Common myeloid progenitor, CD34-positive (primary cell): ENCODE results near the gene MED29.

Experiments
- CTCF ChIA-PET: fragments of 350-600 bp; sonication (Branson Sonifier 250); formaldehyde crosslinking; loops from one replicate; lab custom pipeline; 2021; ENCODE audit warnings: antibody characterized with exemption; lab: Charles Lee
- POLR2A ChIA-PET: fragments of 350-600 bp; sonication (Branson Sonifier 250); formaldehyde crosslinking; loops from one replicate; lab custom pipeline; 2021; ENCODE audit warnings: antibody characterized with exemption; lab: Charles Lee
- DNase-seq, 3 donors: peaks; one replicate each; pipeline versions ENCODE4 v3.0.0 to v3.0.0-alpha.2; 2013
- H3K27ac ChIP-seq, 2 experiments: 1 replicate in 1 of 2; 2 replicates in 1 of 2; pipeline ENCODE4 v1.7.0; 2013; ENCODE audit warnings: inconsistent platforms in 2 of 2, low read length in 2 of 2, mild to moderate bottlenecking in 2 of 2, low read depth in 1 of 2, moderate library complexity in 1 of 2; ENCODE audit not compliant: severe bottlenecking in 2 of 2, insufficient read depth in 1 of 2, poor library complexity in 1 of 2
- H3K27me3 ChIP-seq, 5 experiments: replicated peaks in 2 of 5; 1 replicate in 3 of 5; 2 replicates in 2 of 5; pipeline versions ENCODE4 v1.6.1 to v1.7.0; 2013; ENCODE audit warnings: low read length in 4 of 5, mild to moderate bottlenecking in 2 of 5, moderate library complexity in 2 of 5, inconsistent platforms in 1 of 5; ENCODE audit not compliant: insufficient read depth in 5 of 5, control insufficient read depth in 4 of 5
- H3K36me3 ChIP-seq, 4 experiments: 1 replicate in 2 of 4; 2 replicates in 2 of 4; pipeline versions ENCODE4 v1.6.1 to v1.7.0; 2013; ENCODE audit warnings: low read length in 3 of 4, control low read depth in 1 of 4, mild to moderate bottlenecking in 1 of 4; ENCODE audit not compliant: control insufficient read depth in 4 of 4, insufficient read depth in 4 of 4
- H3K4me1 ChIP-seq, 4 experiments: 1 replicate in 3 of 4; 2 replicates in 1 of 4; pipeline versions ENCODE4 v1.6.1 to v1.7.1; 2013; ENCODE audit warnings: low read length in 3 of 4, mild to moderate bottlenecking in 3 of 4, control low read depth in 1 of 4, inconsistent platforms in 1 of 4, moderate library complexity in 1 of 4; ENCODE audit not compliant: control insufficient read depth in 4 of 4, insufficient read depth in 4 of 4; ENCODE audit errors: control extremely low read depth in 1 of 4
- H3K4me3 ChIP-seq, 7 experiments: 1 replicate in 4 of 7; 2 replicates in 3 of 7; pipeline versions ENCODE4 v1.5.1 to v1.7.0; 2013; ENCODE audit warnings: mild to moderate bottlenecking in 7 of 7, low read length in 6 of 7, moderate library complexity in 6 of 7, inconsistent platforms in 2 of 7, low read depth in 2 of 7, control low read depth in 1 of 7; ENCODE audit not compliant: insufficient read depth in 4 of 7, control insufficient read depth in 1 of 7; ENCODE audit errors: extremely low read depth in 1 of 7
- H3K9me3 ChIP-seq, 5 experiments: 1 replicate in 4 of 5; 2 replicates in 1 of 5; pipeline versions ENCODE4 v1.6.1 to v1.7.1; 2013; ENCODE audit warnings: low read length in 4 of 5, mild to moderate bottlenecking in 2 of 5, inconsistent platforms in 1 of 5, low read depth in 1 of 5, moderate library complexity in 1 of 5; ENCODE audit not compliant: control insufficient read depth in 4 of 5, insufficient read depth in 2 of 5; ENCODE audit errors: control extremely low read depth in 1 of 5
- WGBS: methylation state at CpG from one replicate; pipeline ENCODE4 v1.1.5; 2013; ENCODE audit not compliant: insufficient coverage; 5-methylcytosine and 5-hydroxymethylcytosine counted together

Gene MED29

GRCh38 chr19:39420769-39421168 is 29.6 kb downstream of the MED29 start:
- 97% methylated on average over 9 of the region's 15 CpGs for WGBS
- Histone ChIP-seq H3K4me1 (no peaks in the 10 kb centered on the region), H3K27me3 (no peaks in the 10 kb centered on the region), H3K36me3 (peaks cover 9 to 56% (median 23%) of the 10 kb centered on the region in 4 experiments), H3K27ac (no peak overlapping the region), H3K9me3 (no peaks in the 10 kb centered on the region), H3K4me3 (no peak overlapping the region)
- ChIA-PET CTCF (interaction anchor here (1.4 to 4.5 kb wide), 2 partner anchors 7 to 9 kb away, joined by 4 to 21 read pairs; partner anchors contain the start of gene PLEKHG2), POLR2A (no interaction called here)
- DNase-seq, result no peak

GRCh38 chr19:39422020-39422419 is 30.8 kb downstream of the MED29 start:
- Histone ChIP-seq H3K4me1 (no peaks in the 10 kb centered on the region), H3K9me3 (no peaks in the 10 kb centered on the region), H3K27ac (no peak overlapping the region), H3K36me3 (peaks cover 9 to 53% (median 23%) of the 10 kb centered on the region in 4 experiments), H3K4me3 (no peak overlapping the region), H3K27me3 (no peaks in the 10 kb centered on the region)
- DNase-seq, result no peak
- WGBS, result 96% methylated on average over 5 of the region's 5 CpGs
- ChIA-PET CTCF (no interaction called here), POLR2A (no interaction called here)

- Histone ChIP-seq H3K4me1 (no peaks in the 10 kb centered on the region), H3K27me3 (no peaks in the 10 kb centered on the region), H3K36me3 (peaks cover 9 to 44% (median 22%) of the 10 kb centered on the region in 4 experiments), H3K9me3 (no peaks in the 10 kb centered on the region), H3K4me3 (no peak overlapping the region), H3K27ac (no peak overlapping the region)
- DNase-seq, result no peak
- ChIA-PET POLR2A (interaction anchor here (0.6 to 1.1 kb wide), 3 partner anchors 8 to 32 kb away, joined by 3 to 5 read pairs (median 3); partner anchors contain the start of genes MED29, PAF1 and RPS16), CTCF (interaction anchor here (0.9 kb wide), 1 partner anchor 13 kb away, joined by 3 read pairs; the partner anchor contains the start of gene RPS16)
- WGBS, result 94% methylated on average over 34 of the region's 35 CpGs
These were observed 32.3 kb downstream of the MED29 start for GRCh38 chr19:39423258-39424086.

GRCh38 chr19:39424934-39425333 is 33.8 kb downstream of the MED29 start:
- CTCF ChIA-PET, result no interaction called here
- H3K4me3 ChIP-seq, result no peak overlapping the region
- H3K9me3 ChIP-seq, result no peaks in the 10 kb centered on the region
- H3K27me3 ChIP-seq, result no peaks in the 10 kb centered on the region
- no peak for DNase-seq
- 90% methylated on average over 9 of the region's 16 CpGs for WGBS
- no peaks in the 10 kb centered on the region for H3K4me1 ChIP-seq
- peaks cover 5 to 36% (median 19%) of the 10 kb centered on the region in 4 experiments for H3K36me3 ChIP-seq
- POLR2A ChIA-PET, result no interaction called here
- H3K27ac ChIP-seq, result no peak overlapping the region

GRCh38 chr19:39425744-39426143 is 34.6 kb downstream of the MED29 start:
- H3K27me3 ChIP-seq, result no peaks in the 10 kb centered on the region
- H3K9me3 ChIP-seq, result no peaks in the 10 kb centered on the region
- WGBS, result 98% methylated on average over 7 of the region's 7 CpGs
- DNase-seq, result no peak
- POLR2A ChIA-PET, result interaction anchor here (2.2 kb wide), 1 partner anchor 10 kb away, joined by 8 read pairs; the partner anchor contains the start of gene RPS16
- peaks cover 5 to 31% (median 18%) of the 10 kb centered on the region in 4 experiments for H3K36me3 ChIP-seq
- H3K27ac ChIP-seq, result no peak overlapping the region
- H3K4me1 ChIP-seq, result no peaks in the 10 kb centered on the region
- CTCF ChIA-PET, result interaction anchor here (1.7 kb wide), 1 partner anchor 10 kb away, joined by 7 read pairs; the partner anchor contains the start of gene RPS16
- no peak overlapping the region for H3K4me3 ChIP-seq

GRCh38 chr19:39426170-39426569 is 35.0 kb downstream of the MED29 start:
- Histone ChIP-seq H3K4me1 (peaks cover 0 to 4% (median 0%) of the 10 kb centered on the region in 4 experiments), H3K9me3 (no peaks in the 10 kb centered on the region), H3K27ac (no peak overlapping the region), H3K36me3 (peaks cover 5 to 29% (median 19%) of the 10 kb centered on the region in 4 experiments), H3K27me3 (no peaks in the 10 kb centered on the region), H3K4me3 (no peak overlapping the region)
- ChIA-PET POLR2A (interaction anchor here (0.7 to 2.2 kb wide), 3 partner anchors 9 to 19 kb away, joined by 3 to 8 read pairs (median 4); partner anchors contain the start of genes RPS16 and SUPT5H), CTCF (interaction anchor here (1.7 kb wide), 1 partner anchor 9 kb away, joined by 7 read pairs; the partner anchor contains the start of gene RPS16)
- DNase-seq, result no peak
- WGBS, result 93% methylated on average over 5 of the region's 5 CpGs
